ENCODE data around the gene HACD2.
A peak's percentile ranks its signal among the peaks of the same experiment; 100 is the strongest.
"Not testable (repeated sequence)": the region's sequence is repeated elsewhere in the genome, so short reads cannot be mapped to it uniquely, and the experiment has no call there.

HACD2 gene, protein sequence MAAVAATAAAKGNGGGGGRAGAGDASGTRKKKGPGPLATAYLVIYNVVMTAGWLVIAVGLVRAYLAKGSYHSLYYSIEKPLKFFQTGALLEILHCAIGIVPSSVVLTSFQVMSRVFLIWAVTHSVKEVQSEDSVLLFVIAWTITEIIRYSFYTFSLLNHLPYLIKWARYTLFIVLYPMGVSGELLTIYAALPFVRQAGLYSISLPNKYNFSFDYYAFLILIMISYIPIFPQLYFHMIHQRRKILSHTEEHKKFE

DNA sequence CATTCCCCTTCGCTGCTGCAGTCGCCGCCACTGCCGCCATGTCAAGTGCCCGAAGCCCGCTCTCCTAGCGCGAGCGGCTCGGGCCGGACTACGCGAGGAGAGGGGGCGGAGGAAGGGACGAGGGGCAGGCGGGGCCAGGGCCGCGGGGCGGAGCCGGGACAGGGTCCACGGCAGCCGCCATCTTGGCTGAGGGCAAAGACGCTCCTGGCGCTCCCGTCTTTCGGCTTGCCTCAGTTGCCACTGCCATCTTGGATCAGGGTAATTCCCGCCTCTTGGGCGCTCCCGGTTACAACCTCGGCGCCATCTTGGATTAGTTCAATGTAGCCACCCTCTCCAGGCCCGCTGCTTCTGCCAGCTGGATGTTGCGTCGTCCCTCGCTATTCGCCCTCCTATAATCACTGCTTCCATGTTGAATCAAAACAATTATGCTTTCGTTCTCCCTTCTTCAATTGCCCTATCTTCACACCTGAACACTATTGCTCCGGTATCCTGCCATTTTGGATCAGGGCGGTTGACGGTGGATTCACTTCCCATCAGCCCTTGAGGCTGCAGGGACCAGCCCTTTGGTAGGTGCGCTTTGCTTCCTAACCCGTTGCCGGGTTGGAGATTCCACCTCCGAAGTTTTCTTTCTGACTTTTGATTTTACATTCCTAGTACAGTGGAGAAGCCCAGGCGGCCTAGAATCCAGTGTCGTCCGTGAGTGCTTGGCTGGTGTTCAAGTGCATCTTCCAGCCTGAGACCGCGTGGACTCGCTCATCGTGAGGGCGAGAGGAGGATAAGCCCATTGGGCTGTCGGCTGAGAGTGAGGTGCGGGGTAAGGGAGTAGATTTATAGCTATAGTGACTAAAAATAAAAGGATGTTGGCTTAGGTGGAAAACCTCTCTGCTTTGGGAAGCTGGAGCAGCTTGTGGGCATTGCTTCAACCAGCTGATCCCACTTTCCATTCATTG, at the start of gene HACD2:
HACD2 (minus strand) TSS at position 66 of the 950 bp plus-strand sequence; CDS start at position 40, 26 bp downstream.
- peak; percentile 87 to 92 (median 89) for DNase-seq

DNA sequence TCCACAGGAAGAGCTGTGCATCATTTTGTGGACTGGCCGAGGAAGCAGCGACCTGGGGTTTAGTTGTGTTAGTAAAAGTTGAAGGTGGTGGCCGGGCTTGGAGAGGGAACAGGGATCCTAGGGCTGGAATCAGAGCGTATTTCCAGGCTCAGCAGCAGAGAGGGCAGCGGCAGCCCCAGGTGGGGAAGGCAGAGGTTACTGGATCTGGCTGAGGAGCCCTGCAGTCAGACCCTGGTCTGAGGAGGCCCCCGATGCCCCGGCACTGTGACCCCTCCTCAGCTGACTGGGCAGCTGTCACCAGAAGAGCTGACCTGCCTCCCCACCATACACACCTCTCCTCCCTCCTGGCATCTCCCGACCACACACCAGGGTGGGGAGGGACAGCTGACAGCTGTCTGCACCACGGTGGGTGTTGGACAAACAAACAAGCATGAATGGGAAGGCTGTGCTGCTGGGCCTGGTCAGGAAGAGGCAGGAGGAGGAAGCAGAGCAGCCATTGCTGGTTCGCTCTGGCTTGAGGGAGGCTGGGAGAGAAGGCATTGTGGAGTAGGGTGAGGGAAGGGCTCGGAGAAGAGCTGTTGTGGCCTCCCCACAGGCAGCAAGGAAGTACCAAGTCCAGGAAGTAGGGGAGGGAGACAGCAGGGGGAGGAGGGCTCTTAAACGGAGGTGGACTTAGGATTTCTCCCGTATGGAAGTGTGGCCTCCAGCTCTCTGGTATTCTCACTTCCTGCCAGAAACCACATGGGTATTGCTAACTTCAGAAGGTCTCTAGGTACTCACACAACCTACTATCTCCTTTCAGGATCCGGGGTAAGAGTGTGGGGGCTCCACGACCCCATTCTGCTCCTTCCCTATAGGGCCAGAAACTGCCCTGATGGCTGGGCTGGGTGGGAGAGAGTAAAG, 49.5 kb upstream of the HACD2 start:
- no peak for DNase-seq

DNA sequence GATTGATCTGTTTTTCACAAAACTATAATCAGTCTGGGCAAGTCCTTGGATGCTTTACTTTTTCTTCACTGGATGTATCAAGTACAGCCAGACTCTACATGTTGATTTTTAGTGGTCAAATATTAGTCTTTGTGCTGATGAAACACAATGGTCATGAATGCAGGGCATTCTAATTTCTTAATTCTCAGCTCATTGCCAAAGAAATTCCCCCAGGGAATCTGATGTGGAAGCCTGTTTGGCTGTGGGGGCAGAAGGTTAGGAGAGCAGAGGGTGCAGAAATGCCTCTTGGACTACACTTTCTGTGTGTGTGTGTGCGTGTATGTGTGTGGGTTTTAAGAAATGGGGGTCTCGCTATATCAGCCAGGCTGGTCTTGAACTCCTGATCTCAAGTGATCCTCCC, 48.7 kb upstream of the HACD2 start:
- no peak for DNase-seq

DNA sequence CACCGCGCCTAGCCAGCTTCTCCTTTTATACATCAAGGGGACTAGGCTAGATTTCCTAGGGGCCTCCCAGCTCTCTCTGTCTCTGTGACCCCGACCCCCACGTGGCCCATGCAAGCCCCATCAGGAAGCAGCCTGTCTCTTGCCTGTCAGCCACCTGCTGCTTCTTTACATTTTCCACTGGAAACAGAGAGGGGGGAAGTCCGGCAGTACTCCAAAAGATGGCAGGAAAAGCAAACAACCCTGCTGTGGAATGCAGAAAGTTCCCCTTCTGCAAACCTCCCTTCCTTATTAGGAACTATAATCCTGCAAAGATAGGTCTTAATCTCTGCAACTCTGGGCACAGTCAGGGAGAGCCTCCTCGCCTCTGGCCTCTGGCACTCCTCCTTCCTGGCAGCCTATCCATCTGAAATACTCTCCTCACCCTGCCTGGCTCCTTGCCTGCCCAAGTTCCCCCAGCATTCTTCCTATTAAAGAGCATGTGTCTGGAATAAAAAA, 47.4 kb upstream of the HACD2 start:
- no peak for DNase-seq

DNA sequence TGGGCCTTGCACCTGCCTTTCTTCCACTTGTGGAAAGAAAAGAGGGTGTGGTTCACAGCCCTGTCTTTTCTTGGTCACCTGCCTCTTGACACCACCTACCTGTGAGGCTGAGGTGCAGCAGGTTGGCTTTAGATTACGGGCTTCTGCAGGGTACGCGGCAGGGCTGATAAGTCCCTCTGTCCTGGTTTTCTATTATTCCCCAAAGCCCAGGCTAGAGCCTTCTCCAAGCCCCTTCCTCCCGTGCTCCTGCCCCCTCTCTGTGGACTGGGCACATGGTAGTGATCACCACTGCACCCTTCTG, 44.8 kb upstream of the HACD2 start:
- DNase-seq: no peak

DNA sequence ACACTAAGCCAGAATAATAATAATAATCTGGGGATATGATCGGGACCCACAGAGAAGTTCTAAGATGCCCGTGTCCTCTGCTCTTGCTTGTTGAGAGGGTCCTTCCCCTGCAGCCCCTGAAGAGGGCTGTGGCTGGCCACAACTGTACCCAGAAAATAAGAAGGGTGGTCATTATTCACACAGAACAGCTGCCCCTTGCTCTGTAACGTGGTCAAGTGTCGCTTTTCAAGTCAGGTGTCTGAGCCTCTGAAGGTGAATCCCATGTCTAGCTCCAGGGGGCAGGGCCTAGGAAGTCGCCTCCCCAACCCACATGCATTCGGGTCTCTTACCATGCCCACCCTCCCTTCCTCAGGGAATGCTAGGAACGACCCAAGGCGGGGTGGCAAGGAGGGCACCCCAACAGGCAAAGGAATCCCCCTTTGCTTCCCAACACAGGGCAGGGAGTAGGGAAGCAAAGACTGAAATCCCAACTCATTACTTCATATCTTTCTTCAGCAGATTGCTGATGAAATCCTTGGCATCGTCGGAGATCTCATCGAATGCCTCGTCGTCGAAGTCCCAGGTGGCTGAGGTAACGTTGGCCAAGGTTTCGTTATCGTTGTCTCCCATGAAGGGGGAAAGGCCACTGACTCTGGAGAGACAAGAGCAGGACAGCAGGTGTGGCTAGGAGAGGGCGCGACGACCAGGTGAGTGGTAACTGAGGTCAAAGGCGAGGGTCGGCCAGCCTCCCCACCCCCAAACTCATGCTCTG, 44.3 kb upstream of the HACD2 start:
- no peak for DNase-seq

DNA sequence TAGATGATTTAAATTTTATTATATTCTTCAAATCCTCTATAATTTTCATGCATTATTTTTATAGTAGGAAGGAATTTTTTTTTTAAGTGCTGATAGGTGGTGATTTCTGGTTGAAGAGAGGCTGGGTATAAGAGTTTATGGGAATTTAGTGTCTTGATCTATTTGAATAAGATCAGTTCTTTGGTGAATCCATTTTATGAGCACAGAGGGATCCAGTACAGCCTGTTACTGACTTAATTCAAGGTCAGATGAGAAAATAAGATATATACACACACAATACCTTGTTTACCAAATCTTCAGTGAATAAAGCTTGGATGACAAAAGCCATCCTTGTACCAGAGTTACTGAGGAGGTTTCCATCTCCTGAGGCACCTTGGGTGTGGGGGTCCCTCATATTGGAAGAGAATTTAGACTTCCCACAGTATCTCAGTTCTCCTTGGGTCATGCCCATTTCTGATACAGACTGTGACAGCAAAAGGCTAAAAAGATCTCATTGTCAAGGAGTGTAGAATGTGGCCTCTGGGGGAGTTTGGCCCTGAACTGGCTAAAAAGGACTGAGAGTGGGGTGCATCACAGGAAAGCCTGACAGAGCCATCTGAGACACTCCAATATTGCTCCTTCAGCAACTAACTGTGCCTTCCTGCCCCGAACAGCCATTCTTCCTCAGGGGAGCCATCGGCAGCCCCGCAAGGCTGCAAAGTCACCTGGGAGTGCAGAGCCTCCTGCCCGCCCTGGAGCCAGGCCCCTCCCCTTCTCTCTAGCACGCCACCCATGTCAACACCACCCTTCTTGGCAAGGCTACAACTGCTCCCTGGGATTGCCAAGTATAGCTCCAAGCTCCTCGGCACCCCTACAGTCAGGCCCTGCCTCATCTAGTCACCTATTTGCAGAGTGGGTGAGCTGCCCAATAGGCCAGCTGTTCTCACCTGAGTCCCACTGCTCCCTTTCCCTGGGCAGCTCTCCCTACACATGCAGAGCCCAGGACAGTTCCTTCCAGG, 43.1 kb upstream of the HACD2 start:
- no peak for DNase-seq

DNA sequence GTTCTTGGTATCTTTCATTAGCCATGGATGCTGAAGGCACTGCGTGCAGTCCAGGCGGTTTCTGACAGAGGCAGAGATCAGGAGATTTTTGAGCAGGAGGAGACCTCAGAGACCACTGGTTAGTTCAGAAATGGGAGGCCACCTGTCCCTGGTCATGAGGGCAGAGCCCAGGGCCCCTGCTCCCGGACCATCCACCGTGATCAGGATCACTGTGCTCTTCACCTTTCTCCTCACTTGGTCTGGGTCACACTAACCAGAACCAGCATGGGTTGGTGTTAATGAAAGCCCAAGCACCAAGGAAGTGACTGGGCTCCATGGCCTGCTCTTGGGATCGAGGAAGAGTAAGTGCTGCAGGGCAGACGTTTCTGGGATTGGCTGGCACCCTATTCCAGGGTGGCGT, 42.0 kb upstream of the HACD2 start:
- DNase-seq: no peak

DNA sequence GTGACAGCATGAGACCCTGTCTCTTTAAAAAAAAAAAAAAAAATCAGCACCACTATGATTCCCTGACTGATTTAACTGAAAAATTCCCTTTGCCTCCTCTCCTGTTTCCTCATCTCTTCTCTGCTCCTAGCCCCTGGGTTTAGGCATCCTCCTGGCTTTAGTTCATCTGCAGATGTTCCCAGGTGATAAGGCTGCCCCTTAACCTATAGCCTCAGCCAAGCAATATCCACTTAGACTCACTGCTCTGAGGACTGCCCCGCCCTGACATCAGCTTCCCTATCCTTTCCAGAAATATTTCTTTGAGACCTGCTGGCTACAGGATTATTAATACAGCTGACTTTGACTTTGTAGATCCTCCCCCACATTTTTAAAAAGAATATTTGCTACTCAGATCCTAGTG, 39.4 kb upstream of the HACD2 start:
- no peak for DNase-seq

DNA sequence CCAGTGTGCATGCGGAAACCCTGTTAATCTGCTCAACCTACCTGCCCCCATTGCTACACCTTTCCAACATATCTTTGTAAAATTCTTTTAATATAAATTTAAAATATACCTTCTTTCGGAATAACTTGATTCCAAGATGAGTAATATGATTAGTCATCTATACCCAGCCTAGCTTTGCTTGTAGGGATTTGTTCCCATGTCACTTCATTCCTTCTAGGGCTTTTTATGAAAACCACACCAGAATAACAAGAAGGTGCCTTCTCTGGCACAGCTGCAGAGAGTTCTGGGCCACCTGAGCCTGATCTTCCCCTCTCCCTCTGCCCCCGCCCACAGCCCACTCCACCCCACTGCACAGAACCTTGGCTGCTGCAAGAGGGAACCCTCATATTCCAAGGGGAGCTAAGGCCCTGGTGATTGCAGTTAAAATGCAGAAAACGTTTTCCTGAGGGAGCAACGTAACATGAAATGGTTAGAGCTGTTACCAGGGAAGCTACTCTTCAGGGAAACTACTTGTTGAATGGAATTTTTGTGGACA, 38.6 kb upstream of the HACD2 start:
- no peak for DNase-seq

DNA sequence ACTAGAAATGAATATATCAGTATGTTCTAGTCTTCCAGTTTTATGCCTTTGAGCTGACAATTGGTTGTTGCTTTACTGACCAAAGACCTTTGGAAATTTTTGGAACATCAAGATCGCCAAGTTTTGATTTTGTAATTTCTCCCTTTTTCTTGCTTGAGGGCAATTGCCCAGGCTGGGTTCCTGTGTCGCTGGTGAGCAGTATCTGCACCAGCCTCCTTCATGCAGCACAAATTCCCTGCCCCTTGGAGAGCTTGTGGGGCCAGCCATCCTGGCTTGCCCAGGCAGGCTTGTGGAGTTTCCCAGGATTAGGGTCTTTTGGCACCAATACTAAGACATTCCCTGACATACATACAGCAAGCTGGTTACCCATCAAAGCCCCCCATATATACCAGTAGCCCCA, 37.9 kb upstream of the HACD2 start:
- no peak for DNase-seq

DNA sequence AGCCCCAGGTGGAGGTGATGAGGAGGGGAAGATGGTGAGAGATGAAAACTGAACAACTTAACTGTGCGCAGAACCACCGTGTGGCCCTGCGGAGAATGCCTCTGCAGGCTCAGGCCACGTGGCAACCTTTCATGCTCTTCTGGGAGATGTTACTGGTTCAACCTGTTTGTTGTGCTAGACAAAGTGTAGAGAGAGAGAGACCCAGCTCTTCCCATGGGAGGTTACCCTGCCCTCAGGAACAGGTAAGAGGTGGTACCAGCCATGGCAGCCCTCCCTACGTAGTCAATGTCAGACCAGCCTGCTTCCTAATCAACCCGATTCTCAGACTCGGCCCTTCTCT, 37.0 kb upstream of the HACD2 start:
- no peak for DNase-seq

DNA sequence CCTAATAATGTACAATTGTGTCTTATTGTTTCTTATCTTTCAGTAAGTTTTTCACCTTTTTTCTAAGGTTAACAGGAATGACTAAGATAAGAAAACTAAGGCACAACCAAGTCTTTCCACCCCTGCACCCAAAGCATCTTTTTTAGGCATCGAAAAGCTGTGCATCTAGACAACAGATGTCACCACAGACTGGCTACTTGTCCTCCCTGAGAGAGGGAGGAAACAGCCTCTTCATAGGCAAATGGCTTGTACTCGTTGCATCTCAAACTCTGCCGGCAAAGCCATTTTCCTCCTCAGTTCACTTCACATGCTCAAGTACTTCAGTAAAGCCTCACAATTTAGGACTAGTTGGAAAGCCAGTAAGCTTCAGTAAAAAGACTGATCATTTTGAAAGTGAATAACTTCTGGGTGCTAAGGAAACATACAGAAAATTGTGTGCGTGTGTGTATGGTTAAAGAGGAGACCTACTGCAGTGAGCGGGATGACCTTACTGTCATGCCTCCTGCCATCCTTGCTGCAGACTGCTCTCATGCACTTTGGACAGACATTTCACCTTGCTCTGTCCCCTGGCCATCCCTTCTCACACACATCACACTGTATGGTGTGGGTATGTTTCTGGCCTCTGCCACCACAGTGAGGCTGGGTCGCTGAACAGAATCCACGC, 36.5 kb upstream of the HACD2 start:
- DNase-seq: no peak

DNA sequence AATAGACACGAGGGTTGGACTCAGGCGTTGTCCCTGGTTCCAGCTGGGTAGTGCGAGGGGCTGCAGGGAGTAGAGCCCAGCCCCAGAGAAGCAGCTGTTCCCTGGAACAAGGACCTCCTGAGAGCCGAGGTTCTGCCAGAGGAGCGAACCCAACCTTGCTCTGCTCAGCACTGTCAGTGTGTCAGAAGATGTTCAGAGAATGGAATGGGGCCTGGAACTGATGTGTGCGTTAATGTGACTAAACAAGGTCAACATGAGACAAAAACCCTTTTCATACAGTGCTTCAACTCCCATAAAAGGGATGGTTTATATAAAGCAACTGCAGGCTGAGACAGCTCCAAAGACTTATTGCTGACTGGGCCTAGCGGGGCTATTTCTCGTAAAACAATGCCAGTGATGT, 35.5 kb upstream of the HACD2 start:
- DNase-seq: no peak

DNA sequence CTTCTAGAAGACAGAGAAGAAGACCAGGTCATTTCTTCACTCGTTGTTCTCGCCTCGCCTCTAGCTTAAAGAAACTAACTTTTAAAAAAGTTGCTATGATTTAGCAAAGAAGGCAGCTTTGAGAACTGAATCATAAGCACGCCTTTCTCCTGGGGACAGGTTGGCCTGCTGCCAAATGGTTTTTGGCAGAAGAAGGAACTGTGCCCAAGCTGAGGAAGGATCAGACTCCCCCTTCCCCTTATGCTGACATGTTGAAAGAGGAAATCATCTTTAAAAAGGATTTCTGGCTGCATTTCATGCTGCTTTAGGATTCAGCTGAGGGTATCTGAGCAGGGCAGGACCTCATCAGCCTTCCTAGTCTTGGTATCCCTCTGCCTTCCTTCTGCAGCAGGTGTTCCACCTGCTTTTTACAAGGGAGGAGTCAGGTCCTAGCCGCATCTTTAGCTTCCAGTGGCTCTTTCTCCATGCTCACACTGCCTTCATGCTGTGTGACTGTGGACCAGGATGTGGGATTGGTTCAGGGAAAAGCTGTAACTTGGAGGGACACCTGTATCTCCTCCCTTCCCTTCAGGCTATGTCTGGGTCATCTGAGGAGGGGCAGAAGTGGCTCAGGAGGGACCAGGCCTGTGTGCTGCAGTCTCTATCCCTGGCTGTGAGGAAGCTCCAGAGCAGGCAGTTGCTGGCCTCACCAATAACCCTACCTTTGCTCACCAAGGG, 34.1 kb upstream of the HACD2 start:
- no peak for DNase-seq

DNA sequence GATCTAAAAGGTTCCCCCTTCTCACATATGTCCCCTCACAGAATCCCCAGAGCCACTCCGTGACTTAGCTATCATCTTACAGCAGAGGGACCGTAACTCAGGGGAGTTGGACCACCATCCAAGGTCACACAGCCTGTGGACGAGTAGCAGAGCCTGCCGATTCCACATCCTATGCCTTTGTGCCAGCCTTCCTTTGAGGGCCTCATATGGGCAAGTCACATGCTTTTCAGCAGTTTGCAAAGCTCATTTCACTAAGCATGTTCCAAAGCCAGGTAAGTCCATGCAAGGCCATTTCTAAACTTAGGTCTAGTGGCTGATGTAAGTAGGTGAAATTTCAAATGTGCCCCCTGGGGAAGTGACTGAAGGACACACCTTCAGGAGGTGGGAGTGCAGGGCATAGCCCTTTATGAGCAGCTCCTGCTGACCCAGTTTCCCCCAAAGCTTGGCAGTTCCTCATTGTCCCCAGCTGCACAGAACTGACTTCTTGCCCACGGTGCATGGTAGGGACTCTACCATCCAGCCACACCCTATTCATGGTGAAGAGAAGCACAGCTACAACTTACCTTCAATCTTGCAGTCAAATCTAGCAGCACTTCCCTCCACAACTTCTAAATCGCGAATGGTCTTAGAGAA, 33.3 kb upstream of the HACD2 start:
- no peak for DNase-seq

DNA sequence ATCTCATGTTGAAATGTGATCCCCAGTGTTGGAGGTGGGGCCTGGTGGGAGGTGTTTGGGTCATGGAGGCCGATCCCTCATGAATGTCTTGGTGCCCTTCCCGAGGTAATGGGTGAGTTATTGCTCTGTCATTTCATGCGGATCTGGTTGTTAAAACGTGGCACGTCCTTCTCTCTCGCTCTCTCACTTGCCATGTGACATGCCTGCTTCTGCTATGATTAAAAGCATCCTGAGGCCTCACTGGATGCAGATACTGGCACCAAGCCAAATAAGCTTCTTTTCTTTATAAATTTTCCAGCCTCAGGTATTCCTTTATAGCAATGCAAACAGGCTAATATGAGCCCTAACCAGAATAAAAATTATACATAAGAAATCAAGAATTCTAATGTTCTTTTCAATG, 31.7 kb upstream of the HACD2 start:
- DNase-seq: no peak

DNA sequence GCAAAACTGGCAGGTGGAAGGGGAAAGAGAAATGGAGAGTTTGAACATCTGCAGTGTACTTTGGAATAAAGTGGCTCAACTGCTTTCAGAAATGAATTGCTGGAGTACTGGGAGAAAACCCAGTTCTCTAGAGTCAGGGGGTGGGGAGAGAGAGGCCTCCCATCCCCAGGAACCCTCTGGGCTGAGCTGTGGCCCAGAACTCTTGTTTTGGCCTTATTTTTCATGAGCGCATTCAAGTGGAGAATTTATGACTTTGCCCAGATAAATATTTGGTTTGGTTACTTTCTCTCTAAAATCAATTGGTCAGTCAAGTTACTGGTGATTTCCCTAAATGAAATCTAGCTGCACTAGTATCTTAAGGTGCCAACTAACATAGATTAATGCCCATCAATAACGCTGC, 28.7 kb upstream of the HACD2 start:
- no peak for DNase-seq

DNA sequence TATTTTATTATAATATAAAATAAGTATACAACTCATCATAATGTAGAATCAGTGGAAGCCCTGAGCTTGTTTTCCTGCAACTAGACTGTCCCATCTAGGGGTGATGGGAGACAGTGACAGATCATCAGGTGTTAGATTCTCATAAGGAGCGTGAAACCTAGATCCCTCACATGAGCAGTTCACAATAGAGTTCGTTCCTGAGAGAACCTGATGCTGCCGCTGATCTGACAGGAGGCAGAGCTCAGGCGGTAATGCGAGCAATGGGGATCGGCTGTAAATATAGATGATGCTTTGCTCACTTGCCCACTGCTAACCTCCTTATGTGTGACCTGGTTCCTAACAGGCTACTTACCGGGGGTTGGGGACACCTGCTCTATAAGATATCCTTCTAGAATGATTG, 26.8 kb upstream of the HACD2 start:
- DNase-seq: not testable (repeated sequence)
